Measurements from ENCODE around the gene FAM184B. TPM values are rescaled to one million over a fixed set of nuclear protein-coding genes. Genes with fewer than 3 reads are reported as not detected.

FAM184B gene
- total and polyA plus RNA-seq, 2 of the 4 experiments (the other 2 are of a cell fraction) = 0.07 to 0.18 TPM

DNA sequence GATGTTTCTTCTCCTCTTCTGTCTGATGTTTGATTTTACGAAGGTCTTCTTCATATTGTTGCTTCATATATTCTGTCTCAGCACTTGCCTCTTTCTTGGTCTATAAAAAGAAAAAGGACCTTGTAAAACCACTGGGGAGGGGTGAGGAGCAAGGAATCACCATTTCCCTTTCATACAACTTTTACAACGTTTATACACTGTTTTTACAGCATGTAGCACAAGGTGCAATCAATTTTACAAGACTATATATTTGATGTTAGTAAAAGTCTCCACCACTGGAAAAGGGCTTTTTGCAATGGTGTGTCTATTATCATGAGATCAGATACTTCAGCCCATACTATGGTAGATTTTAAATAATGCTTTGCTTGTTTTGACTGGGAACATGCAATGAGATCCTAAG is 76.3 kb downstream of the FAM184B start:
- H2AK9ac ChIP-seq (replicated peaks; ENCODE audit: low read depth, low read length, poor library complexity) = no peak overlapping the region
- no peak overlapping the region for H3K27ac ChIP-seq (ENCODE audit: insufficient read depth, low read length)
- no CpG with 5 or more reads among the region's 2 CpGs for WGBS, 2 experiments (ENCODE audit: extremely low coverage in 2 of 2, insufficient read length in 1 of 2)
- H4K20me1 ChIP-seq (ENCODE audit: insufficient read depth, low read length) = no peaks in the 10 kb centered on the region
- ATAC-seq (ENCODE audit: low read depth) (no peak), DNase-seq (no peak)
- H3K4me3 ChIP-seq (ENCODE audit: insufficient read depth, low read depth, low read length) = no peak overlapping the region
- H2AK5ac ChIP-seq (ENCODE audit: low read depth, low read length) = no peak overlapping the region
- no peaks in the 10 kb centered on the region for H3K9me3 ChIP-seq (ENCODE audit: control insufficient read depth, insufficient read depth, low read length)
- no peaks in the 10 kb centered on the region for H3K27me3 ChIP-seq (ENCODE audit: control insufficient read depth, insufficient read depth, low read length)
- no peak overlapping the region for H3K4ac ChIP-seq (ENCODE audit: low read depth, low read length)
- H2BK15ac ChIP-seq (ENCODE audit: low read depth, low read length) = no peak overlapping the region
- no peaks in the 10 kb centered on the region for H3K4me1 ChIP-seq (ENCODE audit: control insufficient read depth, insufficient read depth, low read length)
- H2BK20ac ChIP-seq (ENCODE audit: low read depth, low read length) = no peak overlapping the region
- no peak overlapping the region for H4K8ac ChIP-seq (ENCODE audit: low read depth in 2 of 2, low read length in 2 of 2)
- no peak overlapping the region for H3K4me2 ChIP-seq (ENCODE audit: low read depth, low read length)
- no peak overlapping the region for H2BK120ac ChIP-seq (ENCODE audit: low read depth, low read length)
- no peaks in the 10 kb centered on the region for H3K9me1 ChIP-seq (ENCODE audit: insufficient read depth, low read length)
- no peak overlapping the region for H3K9ac ChIP-seq (ENCODE audit: low read depth, low read length)
- H2AFZ ChIP-seq (replicated peaks; ENCODE audit: low read length, poor library complexity) = no peak overlapping the region
- intact Hi-C loops (cut with micrococcal nuclease) (no loop called here), in situ Hi-C loops (cut with MboI; ENCODE audit: low sequenced_read_pairs) (no loop called here), dilution Hi-C loops (cut with HindIII; ENCODE audit: low sequenced_read_pairs, unreplicated experiment) (no loop called here)
- no TSS peak for BruUV-seq (replicated peaks)
- H3K36me3 ChIP-seq (ENCODE audit: control insufficient read depth, insufficient read depth, low read length) = no peaks in the 10 kb centered on the region
- no peak overlapping the region for H3K23ac ChIP-seq (ENCODE audit: low read depth, low read length)
- H4K91ac ChIP-seq (ENCODE audit: insufficient read depth, low read depth, low read length) = no peak overlapping the region
- no peak overlapping the region for H3K56ac ChIP-seq (ENCODE audit: extremely low read depth, insufficient read depth, low read length)
- H2BK5ac ChIP-seq (ENCODE audit: low read depth, low read length, poor library complexity, severe bottlenecking) = no peak overlapping the region
- no peak overlapping the region for H3K14ac ChIP-seq (replicated peaks; ENCODE audit: low read depth, low read length)
- no peak overlapping the region for H3K18ac ChIP-seq (ENCODE audit: low read depth, low read length)
- TF ChIP-seq CHD1 (IDR thresholded peaks at IDR 0.05; ENCODE audit: low read depth, low read length) (no peak), RFX5 (IDR thresholded peaks at IDR 0.05; ENCODE audit: low read depth, low read length) (no peak), CEBPB (IDR thresholded peaks at IDR 0.05; ENCODE audit: low read depth, low read length) (no peak), ELK1 (IDR thresholded peaks at IDR 0.05; ENCODE audit: borderline replicate concordance, low read depth, low read length) (no peak), MAZ (IDR thresholded peaks at IDR 0.05; ENCODE audit: borderline replicate concordance, low read depth, low read length) (no peak), MXI1 (IDR thresholded peaks at IDR 0.05; ENCODE audit: borderline replicate concordance, low read depth, low read length) (no peak), SMC3 (IDR thresholded peaks at IDR 0.05; ENCODE audit: low read depth, low read length) (no peak), MAFK (IDR thresholded peaks at IDR 0.05; ENCODE audit: low read depth, low read length) (no peak), BHLHE40 (IDR thresholded peaks at IDR 0.05; ENCODE audit: low read depth, low read length) (no peak), CTCF (conservative IDR thresholded peaks at IDR 0.05; ENCODE audit: low read depth, low read length) (no peak), POLR2A (IDR thresholded peaks at IDR 0.05; ENCODE audit: low read depth, low read length) (no peak), RAD21 (IDR thresholded peaks at IDR 0.05; ENCODE audit: low read length) (no peak), FOS (IDR thresholded peaks at IDR 0.05; ENCODE audit: low read depth, low read length) (no peak), USF2 (IDR thresholded peaks at IDR 0.05; ENCODE audit: low read depth, low read length) (no peak), RCOR1 (IDR thresholded peaks at IDR 0.05; ENCODE audit: insufficient replicate concordance, low read length) (no peak)
- no peak overlapping the region for H4K5ac ChIP-seq (ENCODE audit: low read depth, low read length)
- ChIA-PET POLR2A (ENCODE audit: unreplicated experiment) (no interaction called here), CTCF (no interaction called here)
- no peaks in the 10 kb centered on the region for H3K79me1 ChIP-seq (ENCODE audit: low read depth in 1 of 2, low read length in 2 of 2)
